Kidney (tissue), 14 donors: ENCODE measurements around the gene KSR1. TPM values are rescaled to one million over a fixed set of nuclear protein-coding genes. Genes with fewer than 3 reads are reported as not detected.

Source experiments
- DNase-seq, 5 donors: peaks; one replicate each; pipeline ENCODE4 v3.0.0-alpha.2; 2013 to 2020
- FAIRE-seq: peaks from 2 replicates; lab custom pipeline; 2012; peaks lifted over from hg19 to GRCh38; lab: Jason Lieb, UNC
- H3K27ac ChIP-seq, 2 donors: one replicate each; pipeline ENCODE4 v1.7.0; 2013; ENCODE audit warnings: low read depth in 2 of 2, low read length in 2 of 2, inconsistent platforms in 1 of 2
- H3K27me3 ChIP-seq: one replicate; pipeline ENCODE4 v1.7.1; 2013; ENCODE audit warnings: low read length, inconsistent platforms; ENCODE audit not compliant: control insufficient read depth, insufficient read depth
- H3K36me3 ChIP-seq, 3 donors: one replicate each; pipeline versions ENCODE4 v1.7.0 to v1.7.1; 2013; ENCODE audit warnings: low read length in 3 of 3, control low read depth in 1 of 3, inconsistent platforms in 1 of 3; ENCODE audit not compliant: insufficient read depth in 3 of 3, control insufficient read depth in 2 of 3
- H3K4me1 ChIP-seq, 3 donors: one replicate each; pipeline versions ENCODE4 v1.7.0 to v1.7.1; 2013; ENCODE audit warnings: low read length in 3 of 3, inconsistent platforms in 1 of 3, low read depth in 1 of 3; ENCODE audit not compliant: control insufficient read depth in 2 of 3, insufficient read depth in 2 of 3
- H3K4me3 ChIP-seq, 3 donors: one replicate each; pipeline versions ENCODE4 v1.7.0 to v1.8.1; 2013; ENCODE audit warnings: low read length in 3 of 3, control low read depth in 1 of 3, inconsistent platforms in 1 of 3
- H3K9ac ChIP-seq, 3 donors: one replicate each; pipeline versions ENCODE4 v1.7.0 to v1.7.1; 2013; ENCODE audit warnings: low read length in 3 of 3, control low read depth in 1 of 3, inconsistent platforms in 1 of 3
- H3K9me3 ChIP-seq, 3 donors: one replicate each; pipeline versions ENCODE4 v1.7.0 to v1.7.1; 2013; ENCODE audit warnings: low read length in 3 of 3, control low read depth in 1 of 3, inconsistent platforms in 1 of 3; ENCODE audit not compliant: control insufficient read depth in 2 of 3, insufficient read depth in 1 of 3
- intact Hi-C: fragments of 100-400 bp; cut with DNase I; formaldehyde crosslinking; loops from one replicate; pipeline ENCODE4 v1.11.1; 2022
- polyA plus RNA-seq: library from polyadenylated mRNA; stranded (reverse); fragments of 350-450 nt; fragmentation: Illumina TruSeq; extraction: RNeasy Lipid Tissue Mini Kit (QIAGEN cat#74804); gene quantifications from one replicate; pipeline ENCODE4 v1.2.3, GENCODE V29; 2014; ENCODE audit warnings: low read depth, low replicate concordance; ENCODE audit not compliant: insufficient read depth
- total RNA-seq: library from RNA; stranded (reverse); fragmentation: NEBNext Ultra II Directional; extraction: Animal tissue kit (Norgen Biotek cat#: 25700); gene quantifications from one replicate; pipeline ENCODE4 v1.2.1, GENCODE V29; 2021
- TF ChIP-seq, protein P1 (sequence below): IDR thresholded peaks from 3 replicates; pipeline ENCODE4 v1.5.1; 2012; ENCODE audit warnings: mild to moderate bottlenecking, moderate library complexity, borderline replicate concordance; ENCODE audit not compliant: insufficient read depth; ENCODE audit errors: extremely low read depth
- donor health status: control.
- donor health status: control.
- donor health status: control.
- donor health status: control.
- donor health status: control.
- donor health status: DM: yes; HTN: yes; CAD: no.
- donor health status: Normal renal cell carcinoma (clear cell type).

The KSR1 gene
- total and polyA plus RNA-seq, 2 donors from 2014 or later = 11.7 to 97.3 TPM

DNA sequence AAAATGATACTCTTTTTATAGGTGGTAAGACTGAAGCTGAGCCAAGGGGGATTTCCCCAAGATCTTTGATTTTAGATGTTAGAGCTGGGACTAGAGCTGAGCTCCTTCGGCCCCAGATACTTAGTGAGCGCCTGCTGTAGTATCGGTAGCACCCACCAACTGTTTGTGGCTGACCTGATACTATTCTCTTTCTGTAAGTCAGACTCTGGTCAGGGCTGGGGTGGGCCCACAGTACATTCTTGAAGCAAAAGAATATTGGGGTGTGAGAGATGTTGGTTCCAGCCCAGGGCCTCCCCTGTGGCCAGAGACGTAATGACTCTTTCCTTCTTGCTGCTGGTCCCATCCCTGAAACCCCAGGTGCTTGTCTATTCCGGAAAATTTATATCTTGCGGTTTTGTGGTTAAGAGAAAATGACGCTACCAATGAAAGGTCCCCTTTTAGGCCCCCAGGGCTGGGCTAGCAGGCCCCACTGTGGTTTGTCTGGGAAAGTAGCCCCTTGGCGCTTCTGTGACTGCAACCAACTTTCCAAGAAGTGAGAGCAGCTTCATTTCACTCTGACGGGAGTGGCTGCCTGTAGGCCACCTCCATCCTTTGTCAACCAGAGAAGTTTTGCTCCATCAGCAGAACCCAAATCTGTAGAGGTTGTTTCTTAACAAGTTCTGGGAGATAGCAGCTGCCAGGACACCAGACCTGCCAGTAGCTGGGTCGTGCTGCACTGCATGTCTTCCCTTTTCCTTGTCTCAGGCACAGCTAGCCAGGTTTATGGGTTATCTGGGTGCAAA is 88.3 kb downstream of the KSR1 start:
- Histone ChIP-seq H3K4me1 (peaks cover 0 to 35% (median 7%) of the 10 kb centered on the region in 3 donors), H3K4me3 (no peak overlapping the region), H3K9me3 (no peaks in the 10 kb centered on the region), H3K27ac (no peak overlapping the region), H3K27me3 (no peaks in the 10 kb centered on the region), H3K36me3 (no peaks in the 10 kb centered on the region), H3K9ac (no peak overlapping the region)
- TF ChIP-seq, protein P1, sequence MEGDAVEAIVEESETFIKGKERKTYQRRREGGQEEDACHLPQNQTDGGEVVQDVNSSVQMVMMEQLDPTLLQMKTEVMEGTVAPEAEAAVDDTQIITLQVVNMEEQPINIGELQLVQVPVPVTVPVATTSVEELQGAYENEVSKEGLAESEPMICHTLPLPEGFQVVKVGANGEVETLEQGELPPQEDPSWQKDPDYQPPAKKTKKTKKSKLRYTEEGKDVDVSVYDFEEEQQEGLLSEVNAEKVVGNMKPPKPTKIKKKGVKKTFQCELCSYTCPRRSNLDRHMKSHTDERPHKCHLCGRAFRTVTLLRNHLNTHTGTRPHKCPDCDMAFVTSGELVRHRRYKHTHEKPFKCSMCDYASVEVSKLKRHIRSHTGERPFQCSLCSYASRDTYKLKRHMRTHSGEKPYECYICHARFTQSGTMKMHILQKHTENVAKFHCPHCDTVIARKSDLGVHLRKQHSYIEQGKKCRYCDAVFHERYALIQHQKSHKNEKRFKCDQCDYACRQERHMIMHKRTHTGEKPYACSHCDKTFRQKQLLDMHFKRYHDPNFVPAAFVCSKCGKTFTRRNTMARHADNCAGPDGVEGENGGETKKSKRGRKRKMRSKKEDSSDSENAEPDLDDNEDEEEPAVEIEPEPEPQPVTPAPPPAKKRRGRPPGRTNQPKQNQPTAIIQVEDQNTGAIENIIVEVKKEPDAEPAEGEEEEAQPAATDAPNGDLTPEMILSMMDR = no peak
- intact Hi-C loops = no loop called here
- DNase-seq (no peak), FAIRE-seq (no peak)

DNA sequence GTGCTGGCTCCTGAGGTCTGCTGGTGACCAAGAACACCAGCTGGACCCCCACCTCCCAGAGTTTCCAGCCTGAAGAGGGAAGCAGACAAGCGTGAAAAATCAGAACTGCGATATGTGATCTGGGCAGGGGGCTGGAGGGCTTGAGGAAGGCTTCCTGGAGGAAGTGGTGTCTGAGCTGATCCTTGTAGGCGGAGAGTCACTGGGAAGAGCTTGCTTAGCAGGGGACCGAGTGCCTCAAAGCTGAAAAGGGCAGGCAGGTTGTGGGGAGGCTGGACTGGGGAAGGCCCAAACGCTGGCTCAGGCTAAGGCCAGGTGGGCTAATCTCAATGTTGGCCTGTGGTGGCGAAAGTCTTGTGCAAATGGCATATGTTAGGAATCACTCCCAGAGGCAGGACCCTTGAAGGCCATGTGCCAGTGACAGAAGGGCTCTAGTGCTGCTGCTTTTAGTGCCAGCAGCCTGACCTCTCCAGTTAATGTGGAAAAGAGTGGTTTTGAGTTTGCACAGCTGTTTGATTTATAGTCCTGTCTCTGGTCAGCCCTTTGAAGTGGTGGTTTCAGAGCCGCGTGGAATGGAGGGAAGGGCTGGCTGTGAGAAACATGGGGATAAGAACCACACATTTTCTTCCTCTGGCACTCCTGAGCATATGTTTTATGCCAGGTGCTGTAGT is 89.4 kb downstream of the KSR1 start:
- Histone ChIP-seq H3K9me3 (no peaks in the 10 kb centered on the region), H3K9ac (no peak overlapping the region), H3K4me3 (no peak overlapping the region), H3K27ac (no peak overlapping the region), H3K4me1 (peaks cover 0 to 25% (median 0%) of the 10 kb centered on the region in 3 donors), H3K27me3 (no peaks in the 10 kb centered on the region), H3K36me3 (no peaks in the 10 kb centered on the region)
- intact Hi-C loops = no loop called here
- TF ChIP-seq, protein P1 = no peak
- DNase-seq (peak in 3 of 5 donors; percentile 63 to 82 (median 79)), FAIRE-seq (no peak)

DNA sequence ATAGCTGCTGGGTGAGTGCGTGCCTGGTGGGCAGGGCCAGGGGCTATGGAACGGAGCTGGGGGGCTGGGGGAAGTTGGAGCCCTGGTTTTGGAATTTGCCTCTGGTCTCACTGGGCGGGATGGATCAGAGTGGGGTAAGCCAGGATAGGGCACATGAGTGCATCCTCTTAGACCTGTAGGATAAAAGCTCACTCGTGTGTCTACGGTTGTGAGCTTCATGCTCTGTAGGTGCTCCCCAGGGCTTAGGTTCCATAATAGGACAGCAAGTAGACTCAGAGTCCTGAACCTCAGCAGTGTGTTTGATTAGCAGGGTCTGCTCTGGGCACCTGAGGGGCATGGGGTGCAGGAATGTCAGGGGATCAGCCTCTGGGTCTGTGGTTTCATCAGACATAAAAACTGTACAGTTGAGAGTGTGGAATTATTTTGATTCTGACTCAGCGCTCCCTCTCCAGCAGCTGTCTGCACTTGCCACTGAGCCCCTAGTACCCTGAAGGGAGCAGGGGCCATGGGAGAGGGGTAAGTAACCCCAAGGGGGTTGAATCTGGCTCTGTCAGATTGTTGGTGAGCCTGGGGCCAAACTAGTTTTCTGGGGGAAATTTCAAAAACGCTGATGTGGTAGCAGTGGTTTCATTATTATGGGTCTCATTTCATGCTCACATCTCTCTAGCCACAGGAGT is 90.5 kb downstream of the KSR1 start:
- DNase-seq (no peak), FAIRE-seq (no peak)
- no peak overlapping the region for H3K4me3 ChIP-seq
- no peaks in the 10 kb centered on the region for H3K9me3 ChIP-seq
- intact Hi-C loops = no loop called here
- peaks cover 0 to 19% (median 0%) of the 10 kb centered on the region in 3 donors for H3K4me1 ChIP-seq
- TF ChIP-seq, protein P1 = no peak
- no peak overlapping the region for H3K27ac ChIP-seq
- no peaks in the 10 kb centered on the region for H3K36me3 ChIP-seq
- no peak overlapping the region for H3K9ac ChIP-seq
- no peaks in the 10 kb centered on the region for H3K27me3 ChIP-seq
